T47D (cell line): Measurements from ENCODE around the gene ZNF217.
"Not testable (repeated sequence)": the region's sequence is repeated elsewhere in the genome, so short reads cannot be mapped to it uniquely, and the experiment has no call there.

Experiments
- DNase-seq, 2 experiments: peaks; one replicate each; pipeline versions ENCODE4 v3.0.0 to v3.0.0-alpha.2; 2011 to 2012; ENCODE audit warnings: low read depth in 1 of 2, low spot score in 1 of 2
- JUND ChIP-seq: IDR thresholded peaks from 2 replicates; pipeline ENCODE4 v1.6.1; 2012; ENCODE audit warnings: low read depth
- in situ Hi-C: cut with HindIII; loops from 2 replicates; pipeline ENCODE4 v1.10.0; 2016; ENCODE audit warnings: low sequenced_read_pairs, low pct_unique_long_range_greater_than_20kb

Gene ZNF217

GRCh38 chr20:53522696-53523095 lies 70.9 kb downstream of the ZNF217 start:
- DNase-seq: no peak
- TF ChIP-seq JUND: no peak
- in situ Hi-C loops: no loop called here

- DNase-seq: no peak
- in situ Hi-C loops: no loop called here
- no peak for TF ChIP-seq JUND
These were observed 71.6 kb downstream of the ZNF217 start for GRCh38 chr20:53522026-53522425.

- DNase-seq, in situ Hi-C loops: not testable (repeated sequence)
These were observed 72.2 kb downstream of the ZNF217 start for GRCh38 chr20:53521421-53521820.

GRCh38 chr20:53517146-53517545 lies 76.5 kb downstream of the ZNF217 start:
- in situ Hi-C loops: no loop called here
- DNase-seq: peak; percentile 45 to 68
- TF ChIP-seq JUND: no peak
